Osteoblast (primary cell): ENCODE measurements around the gene IL36B. TPM values are rescaled to one million over a fixed set of nuclear protein-coding genes. Genes with fewer than 3 reads are reported as not detected.

Source experiments
- DNase-seq: peaks from one replicate; pipeline ENCODE4 v3.0.0; 2011; ENCODE audit warnings: low spot score, mixed read lengths; ENCODE audit not compliant: insufficient read length; ENCODE audit errors: missing footprints
- H2AFZ ChIP-seq: 2 replicates; pipeline ENCODE4 v1.6.0; 2011; ENCODE audit warnings: mild to moderate bottlenecking, low read length
- H3K27ac ChIP-seq: 2 replicates; pipeline ENCODE4 v1.5.1; 2011; ENCODE audit warnings: mild to moderate bottlenecking, low read depth, low read length, moderate library complexity
- H3K27me3 ChIP-seq: 2 replicates; pipeline ENCODE4 v1.6.0; 2012; ENCODE audit warnings: mild to moderate bottlenecking, control low read depth, inconsistent platforms, low read length, moderate library complexity; ENCODE audit not compliant: insufficient read depth
- H3K36me3 ChIP-seq: 2 replicates; pipeline ENCODE4 v1.5.1; 2011; ENCODE audit warnings: mild to moderate bottlenecking, low read length, control low read depth, moderate library complexity; ENCODE audit not compliant: insufficient read depth
- H3K4me1 ChIP-seq: 2 replicates; pipeline ENCODE4 v1.5.1; 2011; ENCODE audit warnings: mild to moderate bottlenecking, low read length, control low read depth, moderate library complexity; ENCODE audit not compliant: insufficient read depth
- H3K4me2 ChIP-seq: 2 replicates; pipeline ENCODE4 v1.6.0; 2011; ENCODE audit warnings: mild to moderate bottlenecking, low read length; ENCODE audit not compliant: insufficient read depth
- H3K4me3 ChIP-seq: fragments of 200-600 bp; sonication (generic); 3 replicates; pipeline ENCODE4 v1.5.1; 2012; ENCODE audit warnings: mild to moderate bottlenecking, low read length, inconsistent platforms; ENCODE audit not compliant: insufficient read depth
- H3K79me2 ChIP-seq: 2 replicates; pipeline ENCODE4 v1.6.0; 2012; ENCODE audit warnings: mild to moderate bottlenecking, low read length, control low read depth, inconsistent platforms; ENCODE audit not compliant: insufficient read depth
- H3K9me3 ChIP-seq: 2 replicates; pipeline ENCODE4 v1.5.1; 2011; ENCODE audit warnings: low read depth, low read length, control low read depth
- H4K20me1 ChIP-seq: 2 replicates; pipeline ENCODE4 v1.6.0; 2012; ENCODE audit warnings: mild to moderate bottlenecking, low read length, control low read depth; ENCODE audit not compliant: insufficient read depth
- total RNA-seq: library from RNA; depleted of rRNA; stranded (reverse); fragments of >200 nt; gene quantifications from 2 replicates; pipeline ENCODE4 v1.2.3, GENCODE V29; 2012
- TF ChIP-seq, protein P1 (sequence below): IDR thresholded peaks from 2 replicates; pipeline ENCODE4 v1.5.1; 2011; ENCODE audit warnings: mild to moderate bottlenecking, low read depth, low read length, moderate library complexity; ENCODE audit errors: extremely low read depth

Gene IL36B
- total RNA-seq, 1 donor: not detected

DNA sequence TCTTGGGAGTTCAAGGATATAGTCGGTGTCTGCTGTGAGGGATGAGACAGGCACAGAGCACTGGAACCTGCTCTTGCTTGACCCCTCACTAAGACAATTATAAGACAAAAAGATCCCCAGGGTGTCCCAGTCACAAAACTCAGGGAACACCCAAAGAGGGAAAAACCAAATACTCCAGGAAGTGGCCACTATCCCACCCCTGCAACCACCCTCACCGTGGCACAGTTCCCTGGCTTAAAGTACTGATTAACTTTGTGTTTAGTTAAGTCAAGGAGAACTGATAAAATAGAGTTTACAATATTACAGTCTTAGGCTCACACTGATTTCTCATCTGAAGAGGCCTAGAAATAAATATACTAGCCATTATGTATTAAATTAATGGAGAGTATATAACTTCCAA lies 13.5 kb downstream of the IL36B start:
- no peaks in the 10 kb centered on the region for H3K36me3 ChIP-seq

GRCh38 chr2:113038291-113038690 lies 14.4 kb downstream of the IL36B start:
- Histone ChIP-seq H3K4me1 (no peaks in the 10 kb centered on the region), H3K27ac (no peak overlapping the region), H3K36me3 (no peaks in the 10 kb centered on the region), H3K27me3 (peaks cover 40% of the 10 kb centered on the region), H3K9me3 (no peaks in the 10 kb centered on the region), H3K4me2 (no peak overlapping the region), H3K79me2 (no peaks in the 10 kb centered on the region), H3K4me3 (no peak overlapping the region), H4K20me1 (no peaks in the 10 kb centered on the region), H2AFZ (no peak overlapping the region)
- TF ChIP-seq, protein P1, sequence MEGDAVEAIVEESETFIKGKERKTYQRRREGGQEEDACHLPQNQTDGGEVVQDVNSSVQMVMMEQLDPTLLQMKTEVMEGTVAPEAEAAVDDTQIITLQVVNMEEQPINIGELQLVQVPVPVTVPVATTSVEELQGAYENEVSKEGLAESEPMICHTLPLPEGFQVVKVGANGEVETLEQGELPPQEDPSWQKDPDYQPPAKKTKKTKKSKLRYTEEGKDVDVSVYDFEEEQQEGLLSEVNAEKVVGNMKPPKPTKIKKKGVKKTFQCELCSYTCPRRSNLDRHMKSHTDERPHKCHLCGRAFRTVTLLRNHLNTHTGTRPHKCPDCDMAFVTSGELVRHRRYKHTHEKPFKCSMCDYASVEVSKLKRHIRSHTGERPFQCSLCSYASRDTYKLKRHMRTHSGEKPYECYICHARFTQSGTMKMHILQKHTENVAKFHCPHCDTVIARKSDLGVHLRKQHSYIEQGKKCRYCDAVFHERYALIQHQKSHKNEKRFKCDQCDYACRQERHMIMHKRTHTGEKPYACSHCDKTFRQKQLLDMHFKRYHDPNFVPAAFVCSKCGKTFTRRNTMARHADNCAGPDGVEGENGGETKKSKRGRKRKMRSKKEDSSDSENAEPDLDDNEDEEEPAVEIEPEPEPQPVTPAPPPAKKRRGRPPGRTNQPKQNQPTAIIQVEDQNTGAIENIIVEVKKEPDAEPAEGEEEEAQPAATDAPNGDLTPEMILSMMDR: no peak
- no peak for DNase-seq

More for the DNA sequence above, 13.5 kb downstream of the IL36B start:
- no peak for DNase-seq
- H3K4me3 ChIP-seq: no peak overlapping the region
- H3K4me1 ChIP-seq: no peaks in the 10 kb centered on the region
- H4K20me1 ChIP-seq: no peaks in the 10 kb centered on the region
- peaks cover 43% of the 10 kb centered on the region for H3K27me3 ChIP-seq
- H3K9me3 ChIP-seq: no peaks in the 10 kb centered on the region
- H3K79me2 ChIP-seq: no peaks in the 10 kb centered on the region
- TF ChIP-seq, protein P1: no peak
- no peak overlapping the region for H3K27ac ChIP-seq
- no peak overlapping the region for H2AFZ ChIP-seq
- H3K4me2 ChIP-seq: no peak overlapping the region

DNA sequence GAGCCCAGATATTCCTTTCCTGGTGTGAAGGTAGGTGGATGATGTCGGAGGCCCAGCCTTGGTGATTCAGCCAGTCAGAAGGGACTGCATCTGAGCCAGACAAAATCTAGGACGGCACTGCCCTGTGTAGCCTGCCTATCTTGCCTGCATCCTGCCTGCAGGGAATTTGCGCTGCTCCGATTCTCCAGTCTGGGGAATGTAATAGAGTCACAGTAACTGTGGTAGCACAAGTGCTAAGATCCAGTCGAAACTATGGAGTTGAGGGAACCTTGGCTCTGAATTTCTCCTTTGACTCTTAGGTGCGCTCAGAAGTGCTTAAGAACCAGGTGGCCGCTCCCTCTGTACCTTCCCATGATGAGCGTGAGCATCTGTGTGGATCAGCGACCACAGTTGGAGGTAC lies 15.9 kb downstream of the IL36B start:
- no peaks in the 10 kb centered on the region for H3K9me3 ChIP-seq
- no peaks in the 10 kb centered on the region for H3K36me3 ChIP-seq
- H3K4me3 ChIP-seq: no peak overlapping the region
- no peaks in the 10 kb centered on the region for H4K20me1 ChIP-seq
- TF ChIP-seq, protein P1: no peak
- no peak overlapping the region for H3K4me2 ChIP-seq
- no peaks in the 10 kb centered on the region for H3K4me1 ChIP-seq
- H3K27ac ChIP-seq: no peak overlapping the region
- H3K27me3 ChIP-seq: peaks cover 48% of the 10 kb centered on the region
- H3K79me2 ChIP-seq: no peaks in the 10 kb centered on the region
- H2AFZ ChIP-seq: no peak overlapping the region
- DNase-seq: no peak

- H3K4me1 ChIP-seq: no peaks in the 10 kb centered on the region
- H3K27me3 ChIP-seq: peaks cover 50% of the 10 kb centered on the region
- H3K4me2 ChIP-seq: no peak overlapping the region
- no peak overlapping the region for H2AFZ ChIP-seq
- TF ChIP-seq, protein P1: no peak
- no peak overlapping the region for H3K27ac ChIP-seq
- no peaks in the 10 kb centered on the region for H4K20me1 ChIP-seq
- no peak overlapping the region for H3K4me3 ChIP-seq
- DNase-seq: no peak
- H3K36me3 ChIP-seq: no peaks in the 10 kb centered on the region
- H3K79me2 ChIP-seq: no peaks in the 10 kb centered on the region
- H3K9me3 ChIP-seq: no peaks in the 10 kb centered on the region
These were observed 18.7 kb downstream of the IL36B start for GRCh38 chr2:113034016-113034415.
